H1 (cell line): ENCODE data around the gene CAV1. TPM values are rescaled to one million over a fixed set of nuclear protein-coding genes. Genes with fewer than 3 reads are reported as not detected.

ENCODE experiments used
- CTCF ChIA-PET: fragments of 300-600 bp; sonication (Branson Sonifier 250); formaldehyde crosslinking; loops from one replicate; lab custom pipeline; 2021; ENCODE audit not compliant: partially characterized antibody; lab: Charles Lee
- POLR2A ChIA-PET: fragments of 300-600 bp; sonication (Branson Sonifier 250); formaldehyde crosslinking; loops from one replicate; lab custom pipeline; 2021; ENCODE audit warnings: inconsistent platforms; ENCODE audit not compliant: partially characterized antibody; lab: Charles Lee
- DNase-seq, 2 experiments: peaks; one replicate each; pipeline versions ENCODE4 v3.0.0 to v3.0.0-alpha.2; 2010 to 2022; ENCODE audit warnings: low spot score in 2 of 2, low read depth in 1 of 2, mixed read lengths in 1 of 2
- FAIRE-seq: peaks from 2 replicates; lab custom pipeline; 2011; peaks lifted over from hg19 to GRCh38; lab: Jason Lieb, UNC
- H2AFZ ChIP-seq: 2 replicates; pipeline ENCODE4 v1.8.1; 2012; ENCODE audit warnings: low read length, inconsistent platforms
- H2AK5ac ChIP-seq: 2 replicates; pipeline ENCODE4 v1.6.1; 2013; ENCODE audit warnings: low read depth, low read length
- H2BK120ac ChIP-seq: replicated peaks from 2 replicates; pipeline ENCODE3; 2013; ENCODE audit warnings: low read depth, low read length, inconsistent platforms
- H2BK12ac ChIP-seq: 2 replicates; pipeline ENCODE4 v1.6.1; 2013; ENCODE audit warnings: low read depth, low read length
- H2BK15ac ChIP-seq: 2 replicates; pipeline ENCODE4 v1.6.1; 2013; ENCODE audit warnings: low read length
- H2BK20ac ChIP-seq: 2 replicates; pipeline ENCODE4 v1.6.1; 2013; ENCODE audit warnings: low read length
- H2BK5ac ChIP-seq: 2 replicates; pipeline ENCODE4 v1.6.1; 2013; ENCODE audit warnings: low read depth, low read length
- H3K14ac ChIP-seq: 2 replicates; pipeline ENCODE4 v1.6.1; 2013; ENCODE audit warnings: inconsistent platforms; ENCODE audit not compliant: insufficient read length
- H3K18ac ChIP-seq: 2 replicates; pipeline ENCODE4 v1.6.1; 2013; ENCODE audit warnings: low read length; ENCODE audit errors: extremely low read depth
- H3K23ac ChIP-seq: 2 replicates; pipeline ENCODE4 v1.6.1; 2013; ENCODE audit warnings: inconsistent platforms; ENCODE audit not compliant: insufficient read length
- H3K23me2 ChIP-seq: 2 replicates; pipeline ENCODE4 v1.6.1; 2013; ENCODE audit warnings: low read depth, low read length
- H3K27ac ChIP-seq: 2 replicates; pipeline ENCODE4 v1.6.1; 2011; ENCODE audit warnings: low read depth, low read length, inconsistent platforms
- H3K27me3 ChIP-seq, 4 experiments: replicated peaks in 1 of 4; 1 replicate in 1 of 4; 2 replicates in 3 of 4; pipeline versions ENCODE4 v1.6.1 to v1.8.1; 2011 to 2013; ENCODE audit warnings: low read length in 3 of 4, mild to moderate bottlenecking in 3 of 4, inconsistent platforms in 2 of 4, mixed read lengths in 2 of 4, moderate library complexity in 1 of 4; ENCODE audit not compliant: control insufficient read depth in 3 of 4, insufficient read depth in 3 of 4; ENCODE audit errors: extremely low read depth in 1 of 4
- H3K36me3 ChIP-seq, 4 experiments: 2 replicates each; pipeline versions ENCODE4 v1.6.1 to v1.8.1; 2011 to 2013; ENCODE audit warnings: mild to moderate bottlenecking in 4 of 4, low read length in 3 of 4, moderate library complexity in 2 of 4, control low read depth in 1 of 4, inconsistent platforms in 1 of 4; ENCODE audit not compliant: insufficient read depth in 4 of 4, control insufficient read depth in 2 of 4
- H3K4ac ChIP-seq: replicated peaks from 2 replicates; pipeline ENCODE3; 2013; ENCODE audit warnings: low read length, low read depth, mixed read lengths, inconsistent platforms; ENCODE audit not compliant: insufficient read length
- H3K4me1 ChIP-seq, 4 experiments: replicated peaks in 1 of 4; 1 replicate in 1 of 4; 2 replicates in 3 of 4; pipeline versions ENCODE4 v1.6.1 to v1.8.1; 2011 to 2013; ENCODE audit warnings: low read length in 3 of 4, inconsistent platforms in 2 of 4, mixed read lengths in 1 of 4; ENCODE audit not compliant: insufficient read depth in 4 of 4, control insufficient read depth in 3 of 4
- H3K4me2 ChIP-seq, 2 experiments: 2 replicates each; pipeline versions ENCODE4 v1.6.1 to v1.8.1; 2011 to 2013; ENCODE audit warnings: low read depth in 2 of 2, low read length in 2 of 2, control low read depth in 1 of 2, inconsistent platforms in 1 of 2, mild to moderate bottlenecking in 1 of 2; ENCODE audit not compliant: insufficient read depth in 1 of 2
- H3K4me3 ChIP-seq, 4 experiments: fragments of 200-600, 300-600 bp in 1 of 4; sonication (generic), shearing (Covaris generic), sonication (Bioruptor Twin) in 1 of 4; 2 replicates each; pipeline versions ENCODE4 v1.5.1 to v1.8.1; 2011 to 2016; ENCODE audit warnings: low read length in 4 of 4, low read depth in 3 of 4, control low read depth in 2 of 4, inconsistent platforms in 2 of 4, mild to moderate bottlenecking in 2 of 4, mixed read lengths in 1 of 4, moderate library complexity in 1 of 4; ENCODE audit not compliant: insufficient read depth in 2 of 4; ENCODE audit errors: extremely low read depth in 1 of 4
- H3K56ac ChIP-seq: replicated peaks from 2 replicates; pipeline ENCODE3; 2013; ENCODE audit warnings: low read depth, mild to moderate bottlenecking, mixed read lengths, low read length, inconsistent platforms; ENCODE audit not compliant: insufficient read length
- H3K79me1 ChIP-seq: 2 replicates; pipeline ENCODE4 v1.6.1; 2013; ENCODE audit warnings: low read depth, low read length, control low read depth
- H3K79me2 ChIP-seq, 2 experiments: 2 replicates each; pipeline versions ENCODE4 v1.6.1 to v1.8.1; 2012 to 2013; ENCODE audit warnings: low read length in 2 of 2, mild to moderate bottlenecking in 2 of 2, inconsistent platforms in 1 of 2; ENCODE audit not compliant: insufficient read depth in 2 of 2, control insufficient read depth in 1 of 2
- H3K9ac ChIP-seq, 4 experiments: replicated peaks in 1 of 4; 1 replicate in 1 of 4; 2 replicates in 3 of 4; pipeline versions ENCODE4 v1.6.1 to v1.8.1; 2011 to 2013; ENCODE audit warnings: low read depth in 3 of 4, low read length in 3 of 4, control low read depth in 2 of 4, mild to moderate bottlenecking in 2 of 4, moderate library complexity in 2 of 4, inconsistent platforms in 1 of 4; ENCODE audit errors: extremely low read depth in 1 of 4
- H3K9me3 ChIP-seq, 2 experiments: 2 replicates each; pipeline versions ENCODE4 v1.6.1 to v1.8.1; 2012 to 2013; ENCODE audit warnings: mild to moderate bottlenecking in 2 of 2, moderate library complexity in 2 of 2, control low read depth in 1 of 2, inconsistent platforms in 1 of 2, low read depth in 1 of 2, low read length in 1 of 2, mixed read lengths in 1 of 2; ENCODE audit not compliant: insufficient read depth in 2 of 2
- H4K20me1 ChIP-seq, 2 experiments: replicated peaks in 1 of 2; 2 replicates each; pipeline versions ENCODE3 to v1.8.1; 2011 to 2013; ENCODE audit warnings: inconsistent platforms in 2 of 2, low read length in 2 of 2, mild to moderate bottlenecking in 1 of 2; ENCODE audit not compliant: insufficient read depth in 2 of 2, control insufficient read depth in 1 of 2
- H4K5ac ChIP-seq: 2 replicates; pipeline ENCODE4 v1.6.1; 2013; ENCODE audit warnings: low read length, low read depth, mixed read lengths, inconsistent platforms; ENCODE audit not compliant: insufficient read length
- H4K8ac ChIP-seq: 2 replicates; pipeline ENCODE4 v1.8.0; 2013; ENCODE audit warnings: mild to moderate bottlenecking, moderate library complexity, low read length, inconsistent platforms; ENCODE audit not compliant: insufficient read depth; ENCODE audit errors: extremely low read depth
- H4K91ac ChIP-seq: replicated peaks from 2 replicates; pipeline ENCODE3; 2013; ENCODE audit warnings: low read length, mixed read lengths, inconsistent platforms; ENCODE audit not compliant: insufficient read length
- JUND ChIP-seq: IDR thresholded peaks from 2 replicates; pipeline ENCODE4 v1.6.1; 2011; ENCODE audit warnings: mild to moderate bottlenecking, improper control_type of control experiment, low read length
- RBBP5 ChIP-seq: IDR thresholded peaks from 2 replicates; pipeline ENCODE4 v1.7.1; 2012; ENCODE audit warnings: low read depth, mild to moderate bottlenecking, inconsistent platforms, low read length, moderate library complexity, borderline replicate concordance
- SIRT6 ChIP-seq: IDR thresholded peaks from one replicate; pipeline ENCODE4 v1.7.1; 2012; ENCODE audit warnings: low read length, inconsistent platforms
- SRF ChIP-seq: IDR thresholded peaks from 2 replicates; pipeline ENCODE4 v1.6.1; 2011; ENCODE audit warnings: mild to moderate bottlenecking, low read depth, low read length, moderate library complexity
- YY1 ChIP-seq: IDR thresholded peaks from 2 replicates; pipeline ENCODE4 v1.6.1; 2011; ENCODE audit warnings: low read depth, mild to moderate bottlenecking, low read length
- WGBS, 2 experiments: shearing (Covaris generic) in 1 of 2; methylation state at CpG; one replicate each; pipeline versions ENCODE4 v1.1.6 to v1.1.7; 2013 to 2015; ENCODE audit warnings: low lambda C conversion rate in 2 of 2, mixed read lengths in 2 of 2, inconsistent platforms in 1 of 2, low coverage in 1 of 2, missing lambda C conversion rate in 1 of 2; ENCODE audit not compliant: insufficient replicate concordance in 2 of 2, insufficient coverage in 1 of 2, insufficient read length in 1 of 2; ENCODE audit errors: extremely low coverage in 1 of 2, missing lambda C conversion rate in 1 of 2; 5-methylcytosine and 5-hydroxymethylcytosine counted together
- polyA plus RNA-seq, 7 experiments: library from polyadenylated mRNA; depleted of rRNA in 3 of 7; stranded (reverse) in 5 of 7; unstranded in 2 of 7; fragments of >200 nt in 5 of 7; fragments of 200-250 nt in 2 of 7; gene quantifications; 1 replicate in 5 of 7; 2 replicates in 1 of 7; 4 replicates in 1 of 7; pipeline versions ENCODE4 v1.2.1 to v1.2.3, GENCODE V29; 2011 to 2013; ENCODE audit warnings: missing spikeins in 2 of 7, mixed read lengths in 2 of 7
- total RNA-seq: library from RNA; stranded (reverse); fragmentation: NEBNext Ultra II Directional; extraction: Animal tissue kit (Norgen Biotek cat#: 25700); gene quantifications from 2 replicates; pipeline ENCODE4 v1.2.1, GENCODE V29; 2021

CAV1 gene
- total and polyA plus RNA-seq, 2 of the 8 experiments (the other 6 are each of a cell fraction or from before 2014, with no cell fraction given): 16.3 to 21.8 TPM

- Histone ChIP-seq H2BK15ac (no peak overlapping the region), H3K4ac (no peak overlapping the region), H2BK20ac (no peak overlapping the region), H3K27ac (no peak overlapping the region), H4K91ac (no peak overlapping the region), H3K4me3 (no peak overlapping the region), H3K18ac (no peak overlapping the region), H3K56ac (no peak overlapping the region), H4K8ac (no peak overlapping the region), H3K4me2 (no peak overlapping the region), H2BK12ac (no peak overlapping the region), H2AFZ (no peak overlapping the region), H3K36me3 (no peaks in the 10 kb centered on the region), H3K27me3 (no peaks in the 10 kb centered on the region), H3K14ac (no peak overlapping the region), H4K5ac (no peak overlapping the region), H3K79me1 (no peaks in the 10 kb centered on the region), H2BK120ac (no peak overlapping the region), H3K9ac (no peak overlapping the region), H3K23ac (no peak overlapping the region), H4K20me1 (no peaks in the 10 kb centered on the region), H3K23me2 (no peaks in the 10 kb centered on the region), H3K9me3 (no peaks in the 10 kb centered on the region), H3K4me1 (no peaks in the 10 kb centered on the region), H2AK5ac (no peak overlapping the region), H3K79me2 (no peaks in the 10 kb centered on the region), H2BK5ac (no peak overlapping the region)
- ChIA-PET POLR2A (no interaction called here), CTCF (interaction anchor here (1.1 to 1.8 kb wide), 2 partner anchors 11 to 16 kb away, joined by 3 to 5 read pairs; no protein-coding TSS in a partner anchor)
- WGBS, 2 experiments: 82% methylated on average over 7 of the region's 7 CpGs; no CpG with 5 or more reads in 1 of the 2 experiments
- DNase-seq (no peak), FAIRE-seq (no peak)
- TF ChIP-seq SIRT6: no peak
- no peak for TF ChIP-seq SRF
- no peak for TF ChIP-seq RBBP5
- no peak for TF ChIP-seq YY1
- no peak for TF ChIP-seq JUND
Observed at GRCh38 chr7:116509982-116510579, 14.8 kb upstream of the CAV1 start.
